Nephron (organoid): ENCODE results near the gene HSPA12B.

Experiments
- H3K27ac Mint-ChIP-seq, 3 experiments: 2 replicates each; pipeline ENCODE4 v1.8.0; 2020; ENCODE audit warnings: mixed read lengths in 3 of 3, mild to moderate bottlenecking in 2 of 3, moderate library complexity in 1 of 3
- H3K27me3 Mint-ChIP-seq: 2 replicates; pipeline ENCODE4 v1.8.0; 2021; ENCODE audit warnings: low read depth, mild to moderate bottlenecking, moderate library complexity, mixed read lengths
- H3K36me3 Mint-ChIP-seq: 2 replicates; pipeline ENCODE4 v1.8.0; 2020; ENCODE audit warnings: low read depth, mixed read lengths
- H3K4me1 Mint-ChIP-seq: 2 replicates; pipeline ENCODE4 v1.8.0; 2020; ENCODE audit warnings: mixed read lengths
- H3K4me3 Mint-ChIP-seq, 3 experiments: 2 replicates each; pipeline ENCODE4 v1.8.0; 2020; ENCODE audit warnings: mild to moderate bottlenecking in 3 of 3, mixed read lengths in 3 of 3, moderate library complexity in 2 of 3
- H3K9me3 Mint-ChIP-seq: 2 replicates; pipeline ENCODE4 v1.8.0; 2020; ENCODE audit warnings: mixed read lengths
- CTCF ChIP-seq, 3 experiments: fragments of 200-600 bp; sonication (generic); IDR thresholded peaks; one replicate each; pipeline ENCODE4 v1.5.0; 2021; ENCODE audit warnings: antibody characterized with exemption in 3 of 3; ENCODE audit not compliant: unreplicated experiment in 3 of 3

The HSPA12B gene

GRCh38 chr20:3768342-3769130 is 36.1 kb downstream of the HSPA12B start:
- Mint-ChIP-seq H3K27ac (peak overlapping the region; percentile 90 to 95 (median 92)), H3K4me1 (peaks cover 31% of the 10 kb centered on the region), H3K36me3 (no peaks in the 10 kb centered on the region), H3K9me3 (no peaks in the 10 kb centered on the region), H3K27me3 (no peaks in the 10 kb centered on the region), H3K4me3 (peak overlapping the region; percentile 86 to 93 (median 92))
- TF ChIP-seq CTCF (IDR thresholded peaks at IDR 0.05; ENCODE audit: unreplicated experiment in 3 of 3), result peak; percentile 58 to 61 (median 60)

GRCh38 chr20:3771552-3772058 is 39.1 kb downstream of the HSPA12B start:
- Mint-ChIP-seq H3K27ac (no peak overlapping the region), H3K9me3 (no peaks in the 10 kb centered on the region)
- TF ChIP-seq CTCF (IDR thresholded peaks at IDR 0.05; ENCODE audit: unreplicated experiment in 3 of 3), result no peak

GRCh38 chr20:3775457-3776108 is 43.1 kb downstream of the HSPA12B start:
- Mint-ChIP-seq H3K27me3 (peaks cover 56% of the 10 kb centered on the region), H3K4me1 (peaks cover 4% of the 10 kb centered on the region), H3K4me3 (no peak overlapping the region), H3K9me3 (no peaks in the 10 kb centered on the region), H3K27ac (no peak overlapping the region), H3K36me3 (no peaks in the 10 kb centered on the region)
- no peak for TF ChIP-seq CTCF (IDR thresholded peaks at IDR 0.05; ENCODE audit: unreplicated experiment in 3 of 3)

More at GRCh38 chr20:3771552-3772058, 39.1 kb downstream of the HSPA12B start:
- Mint-ChIP-seq H3K4me1 (peaks cover 10% of the 10 kb centered on the region), H3K4me3 (no peak overlapping the region), H3K36me3 (no peaks in the 10 kb centered on the region), H3K27me3 (peaks cover 21% of the 10 kb centered on the region)

- H3K9me3 Mint-ChIP-seq, result no peaks in the 10 kb centered on the region
- no peak overlapping the region for H3K27ac Mint-ChIP-seq
- H3K4me3 Mint-ChIP-seq, result peak overlapping the region; percentile 70 to 74 (median 72)
- H3K4me1 Mint-ChIP-seq, result peaks cover 15% of the 10 kb centered on the region
- peaks cover 60% of the 10 kb centered on the region for H3K27me3 Mint-ChIP-seq
- no peaks in the 10 kb centered on the region for H3K36me3 Mint-ChIP-seq
- TF ChIP-seq CTCF (IDR thresholded peaks at IDR 0.05; ENCODE audit: unreplicated experiment in 3 of 3), result no peak
Observed at GRCh38 chr20:3777381-3777715, 44.9 kb downstream of the HSPA12B start.

- H3K9me3 Mint-ChIP-seq, result no peaks in the 10 kb centered on the region
- peaks cover 15% of the 10 kb centered on the region for H3K4me1 Mint-ChIP-seq
- peaks cover 60% of the 10 kb centered on the region for H3K27me3 Mint-ChIP-seq
- H3K27ac Mint-ChIP-seq, result no peak overlapping the region
- no peaks in the 10 kb centered on the region for H3K36me3 Mint-ChIP-seq
- TF ChIP-seq CTCF (IDR thresholded peaks at IDR 0.05; ENCODE audit: unreplicated experiment in 3 of 3), result peak in 1 of 3 experiments; percentile 11
- peak overlapping the region; percentile 70 to 74 (median 74) for H3K4me3 Mint-ChIP-seq
Observed at GRCh38 chr20:3777716-3778629, 45.5 kb downstream of the HSPA12B start.
